ENCODE measurements around the gene CRYAA. TPM values are rescaled to one million over a fixed set of nuclear protein-coding genes. Genes with fewer than 3 reads are reported as not detected.
"Not testable (repeated sequence)": the region's sequence is repeated elsewhere in the genome, so short reads cannot be mapped to it uniquely, and the experiment has no call there.

Gene CRYAA
- polyA plus RNA-seq, 2 donors, result not detected

- not testable (repeated sequence) for H3K27me3 ChIP-seq (ENCODE audit: control insufficient read depth in 1 of 2, insufficient read depth in 2 of 2, low read length in 2 of 2); H3K27ac ChIP-seq (ENCODE audit: low read depth in 2 of 2, low read length in 1 of 2); H3K36me3 ChIP-seq (ENCODE audit: control insufficient read depth in 2 of 2, insufficient read depth in 2 of 2, low read length in 1 of 2); H3K4me1 ChIP-seq (ENCODE audit: control insufficient read depth in 2 of 2, insufficient read depth in 2 of 2, low read length in 1 of 2); H3K9me3 ChIP-seq (ENCODE audit: control insufficient read depth in 2 of 2, insufficient read depth in 1 of 2, low read depth in 1 of 2, low read length in 1 of 2); H3K4me3 ChIP-seq (ENCODE audit: low read depth in 1 of 2, low read length in 2 of 2)
- WGBS, 2 donors, result no CpG with 5 or more reads among the region's 16 CpGs
Measured at GRCh38 chr21:43176621-43177020, 7.8 kb downstream of the CRYAA start.

GRCh38 chr21:43177043-43177906 is 8.5 kb downstream of the CRYAA start:
- not testable (repeated sequence) for H3K9me3 ChIP-seq (ENCODE audit: control insufficient read depth in 2 of 2, insufficient read depth in 1 of 2, low read depth in 1 of 2, low read length in 1 of 2); H3K4me3 ChIP-seq (ENCODE audit: low read depth in 1 of 2, low read length in 2 of 2); H3K36me3 ChIP-seq (ENCODE audit: control insufficient read depth in 2 of 2, insufficient read depth in 2 of 2, low read length in 1 of 2); H3K27ac ChIP-seq (ENCODE audit: low read depth in 2 of 2, low read length in 1 of 2); H3K4me1 ChIP-seq (ENCODE audit: control insufficient read depth in 2 of 2, insufficient read depth in 2 of 2, low read length in 1 of 2); H3K27me3 ChIP-seq (ENCODE audit: control insufficient read depth in 1 of 2, insufficient read depth in 2 of 2, low read length in 2 of 2)
- no CpG with 5 or more reads among the region's 20 CpGs for WGBS, 2 donors

GRCh38 chr21:43178175-43178826 is 9.5 kb downstream of the CRYAA start:
- H3K27ac ChIP-seq (ENCODE audit: low read depth in 2 of 2, low read length in 1 of 2); H3K4me3 ChIP-seq (ENCODE audit: low read depth in 1 of 2, low read length in 2 of 2); H3K9me3 ChIP-seq (ENCODE audit: control insufficient read depth in 2 of 2, insufficient read depth in 1 of 2, low read depth in 1 of 2, low read length in 1 of 2); H3K27me3 ChIP-seq (ENCODE audit: control insufficient read depth in 1 of 2, insufficient read depth in 2 of 2, low read length in 2 of 2); H3K36me3 ChIP-seq (ENCODE audit: control insufficient read depth in 2 of 2, insufficient read depth in 2 of 2, low read length in 1 of 2); H3K4me1 ChIP-seq (ENCODE audit: control insufficient read depth in 2 of 2, insufficient read depth in 2 of 2, low read length in 1 of 2): not testable (repeated sequence)
- WGBS, 2 donors, result no CpG with 5 or more reads among the region's 22 CpGs

- not testable (repeated sequence) for H3K9me3 ChIP-seq (ENCODE audit: control insufficient read depth in 2 of 2, insufficient read depth in 1 of 2, low read depth in 1 of 2, low read length in 1 of 2); H3K4me3 ChIP-seq (ENCODE audit: low read depth in 1 of 2, low read length in 2 of 2); H3K27me3 ChIP-seq (ENCODE audit: control insufficient read depth in 1 of 2, insufficient read depth in 2 of 2, low read length in 2 of 2); H3K27ac ChIP-seq (ENCODE audit: low read depth in 2 of 2, low read length in 1 of 2); H3K4me1 ChIP-seq (ENCODE audit: control insufficient read depth in 2 of 2, insufficient read depth in 2 of 2, low read length in 1 of 2); H3K36me3 ChIP-seq (ENCODE audit: control insufficient read depth in 2 of 2, insufficient read depth in 2 of 2, low read length in 1 of 2)
- no CpG with 5 or more reads among the region's 15 CpGs for WGBS, 2 donors
Measured at GRCh38 chr21:43181033-43181432, 12.2 kb downstream of the CRYAA start.

- 88 to 100% methylated on average over 1 of the region's 7 CpGs for WGBS, 2 donors
Measured at GRCh38 chr21:43187268-43187667, 18.5 kb downstream of the CRYAA start.

GRCh38 chr21:43187715-43188114 is 18.9 kb downstream of the CRYAA start:
- H3K36me3 ChIP-seq (ENCODE audit: control insufficient read depth in 2 of 2, insufficient read depth in 2 of 2, low read length in 1 of 2), result no peaks in the 10 kb centered on the region
- WGBS, 2 donors, result 87 to 95% methylated on average over 4 of the region's 4 CpGs
- no peaks in the 10 kb centered on the region for H3K27me3 ChIP-seq (ENCODE audit: control insufficient read depth in 1 of 2, insufficient read depth in 2 of 2, low read length in 2 of 2)

More at GRCh38 chr21:43187268-43187667, 18.5 kb downstream of the CRYAA start:
- H3K4me1 ChIP-seq (ENCODE audit: control insufficient read depth in 2 of 2, insufficient read depth in 2 of 2, low read length in 1 of 2); H3K27ac ChIP-seq (ENCODE audit: low read depth in 2 of 2, low read length in 1 of 2); H3K36me3 ChIP-seq (ENCODE audit: control insufficient read depth in 2 of 2, insufficient read depth in 2 of 2, low read length in 1 of 2); H3K27me3 ChIP-seq (ENCODE audit: control insufficient read depth in 1 of 2, insufficient read depth in 2 of 2, low read length in 2 of 2); H3K9me3 ChIP-seq (ENCODE audit: control insufficient read depth in 2 of 2, insufficient read depth in 1 of 2, low read depth in 1 of 2, low read length in 1 of 2); H3K4me3 ChIP-seq (ENCODE audit: low read depth in 1 of 2, low read length in 2 of 2): not testable (repeated sequence)

GRCh38 chr21:43188181-43188580 is 19.4 kb downstream of the CRYAA start:
- no peak overlapping the region for H3K27ac ChIP-seq (ENCODE audit: low read depth in 2 of 2, low read length in 1 of 2)
- no peaks in the 10 kb centered on the region for H3K9me3 ChIP-seq (ENCODE audit: control insufficient read depth in 2 of 2, insufficient read depth in 1 of 2, low read depth in 1 of 2, low read length in 1 of 2)
- no peaks in the 10 kb centered on the region for H3K36me3 ChIP-seq (ENCODE audit: control insufficient read depth in 2 of 2, insufficient read depth in 2 of 2, low read length in 1 of 2)
- no peaks in the 10 kb centered on the region for H3K27me3 ChIP-seq (ENCODE audit: control insufficient read depth in 1 of 2, insufficient read depth in 2 of 2, low read length in 2 of 2)
- WGBS, 2 donors, result 94 to 95% methylated on average over 8 of the region's 8 CpGs
- no peak overlapping the region for H3K4me3 ChIP-seq (ENCODE audit: low read depth in 1 of 2, low read length in 2 of 2)
- H3K4me1 ChIP-seq (ENCODE audit: control insufficient read depth in 2 of 2, insufficient read depth in 2 of 2, low read length in 1 of 2), result peaks cover 2 to 3% of the 10 kb centered on the region in 2 donors

More at GRCh38 chr21:43187715-43188114, 18.9 kb downstream of the CRYAA start:
- Histone ChIP-seq H3K4me1 (ENCODE audit: control insufficient read depth in 2 of 2, insufficient read depth in 2 of 2, low read length in 1 of 2) (peaks cover 2 to 3% of the 10 kb centered on the region in 2 donors), H3K4me3 (ENCODE audit: low read depth in 1 of 2, low read length in 2 of 2) (no peak overlapping the region), H3K27ac (ENCODE audit: low read depth in 2 of 2, low read length in 1 of 2) (no peak overlapping the region), H3K9me3 (ENCODE audit: control insufficient read depth in 2 of 2, insufficient read depth in 1 of 2, low read depth in 1 of 2, low read length in 1 of 2) (no peaks in the 10 kb centered on the region)

- H3K4me3 ChIP-seq (ENCODE audit: low read depth in 1 of 2, low read length in 2 of 2), result no peak overlapping the region
- 30 to 38% methylated on average over 15 of the region's 15 CpGs for WGBS, 2 donors
- H3K9me3 ChIP-seq (ENCODE audit: control insufficient read depth in 2 of 2, insufficient read depth in 1 of 2, low read depth in 1 of 2, low read length in 1 of 2), result no peaks in the 10 kb centered on the region
- H3K4me1 ChIP-seq (ENCODE audit: control insufficient read depth in 2 of 2, insufficient read depth in 2 of 2, low read length in 1 of 2), result peaks cover 2 to 7% of the 10 kb centered on the region in 2 donors
- no peaks in the 10 kb centered on the region for H3K36me3 ChIP-seq (ENCODE audit: control insufficient read depth in 2 of 2, insufficient read depth in 2 of 2, low read length in 1 of 2)
- H3K27ac ChIP-seq (ENCODE audit: low read depth in 2 of 2, low read length in 1 of 2), result peak overlapping the region; percentile 24 to 47
- no peaks in the 10 kb centered on the region for H3K27me3 ChIP-seq (ENCODE audit: control insufficient read depth in 1 of 2, insufficient read depth in 2 of 2, low read length in 2 of 2)
Measured at GRCh38 chr21:43188592-43189210, 19.9 kb downstream of the CRYAA start.

- no peaks in the 10 kb centered on the region for H3K27me3 ChIP-seq (ENCODE audit: control insufficient read depth in 1 of 2, insufficient read depth in 2 of 2, low read length in 2 of 2)
- H3K27ac ChIP-seq (ENCODE audit: low read depth in 2 of 2, low read length in 1 of 2), result no peak overlapping the region
- no peak overlapping the region for H3K4me3 ChIP-seq (ENCODE audit: low read depth in 1 of 2, low read length in 2 of 2)
- H3K36me3 ChIP-seq (ENCODE audit: control insufficient read depth in 2 of 2, insufficient read depth in 2 of 2, low read length in 1 of 2), result no peaks in the 10 kb centered on the region
- peaks cover 2 to 7% of the 10 kb centered on the region in 2 donors for H3K4me1 ChIP-seq (ENCODE audit: control insufficient read depth in 2 of 2, insufficient read depth in 2 of 2, low read length in 1 of 2)
- H3K9me3 ChIP-seq (ENCODE audit: control insufficient read depth in 2 of 2, insufficient read depth in 1 of 2, low read depth in 1 of 2, low read length in 1 of 2), result no peaks in the 10 kb centered on the region
- WGBS, 2 donors, result 92 to 94% methylated on average over 6 of the region's 6 CpGs
Measured at GRCh38 chr21:43189936-43190335, 21.1 kb downstream of the CRYAA start.

Data from esophagus (tissue), 2 donors.